ENCODE measurements around the gene TCTN1. TPM values are rescaled to one million over a fixed set of nuclear protein-coding genes. Genes with fewer than 3 reads are reported as not detected.

The TCTN1 gene
- total and polyA plus RNA-seq, 9 of the 15 experiments (the other 6 are each of a cell fraction or from before 2014, with no cell fraction given), result 0.32 to 12.5 (median 4.0) TPM

DNA sequence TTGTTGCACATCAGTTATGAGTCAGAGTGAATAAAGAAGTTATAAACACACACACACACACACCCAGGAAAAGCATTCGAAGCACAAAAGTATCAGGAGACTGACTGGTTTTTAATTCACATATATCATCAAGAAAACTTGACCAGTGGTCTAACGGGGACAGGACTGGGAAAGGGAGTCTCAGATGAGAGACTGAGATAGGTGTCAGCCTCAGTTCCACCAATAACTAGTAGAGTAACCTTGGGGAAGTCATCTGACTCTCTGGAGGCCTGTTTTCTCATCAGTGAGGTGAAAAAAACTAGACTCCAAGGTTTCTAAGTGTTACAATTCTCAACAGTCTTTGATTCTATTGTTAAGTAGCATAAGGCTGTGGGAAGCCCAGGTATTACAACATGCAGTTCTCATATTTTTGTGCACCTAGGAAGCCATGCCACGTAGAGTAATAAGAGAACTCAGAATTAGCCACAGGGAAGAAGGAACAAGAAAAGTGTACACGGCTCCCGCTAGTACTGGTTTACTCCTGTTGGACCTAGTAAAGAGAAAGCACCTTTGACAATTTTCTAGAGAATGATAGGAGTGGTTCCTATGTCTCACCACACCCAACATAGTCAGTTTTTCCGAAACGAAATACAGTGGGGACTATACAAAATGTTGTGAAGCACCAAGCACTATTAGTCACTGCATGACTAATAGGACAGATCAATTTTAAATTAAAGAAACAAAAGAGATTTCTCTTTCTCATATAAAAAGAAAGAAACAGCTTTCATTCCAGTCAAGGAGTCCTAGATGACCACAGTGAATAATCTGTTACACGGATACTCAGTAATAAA lies 35.9 kb upstream of the TCTN1 start (continued):
- TF ChIP-seq, protein P1, sequence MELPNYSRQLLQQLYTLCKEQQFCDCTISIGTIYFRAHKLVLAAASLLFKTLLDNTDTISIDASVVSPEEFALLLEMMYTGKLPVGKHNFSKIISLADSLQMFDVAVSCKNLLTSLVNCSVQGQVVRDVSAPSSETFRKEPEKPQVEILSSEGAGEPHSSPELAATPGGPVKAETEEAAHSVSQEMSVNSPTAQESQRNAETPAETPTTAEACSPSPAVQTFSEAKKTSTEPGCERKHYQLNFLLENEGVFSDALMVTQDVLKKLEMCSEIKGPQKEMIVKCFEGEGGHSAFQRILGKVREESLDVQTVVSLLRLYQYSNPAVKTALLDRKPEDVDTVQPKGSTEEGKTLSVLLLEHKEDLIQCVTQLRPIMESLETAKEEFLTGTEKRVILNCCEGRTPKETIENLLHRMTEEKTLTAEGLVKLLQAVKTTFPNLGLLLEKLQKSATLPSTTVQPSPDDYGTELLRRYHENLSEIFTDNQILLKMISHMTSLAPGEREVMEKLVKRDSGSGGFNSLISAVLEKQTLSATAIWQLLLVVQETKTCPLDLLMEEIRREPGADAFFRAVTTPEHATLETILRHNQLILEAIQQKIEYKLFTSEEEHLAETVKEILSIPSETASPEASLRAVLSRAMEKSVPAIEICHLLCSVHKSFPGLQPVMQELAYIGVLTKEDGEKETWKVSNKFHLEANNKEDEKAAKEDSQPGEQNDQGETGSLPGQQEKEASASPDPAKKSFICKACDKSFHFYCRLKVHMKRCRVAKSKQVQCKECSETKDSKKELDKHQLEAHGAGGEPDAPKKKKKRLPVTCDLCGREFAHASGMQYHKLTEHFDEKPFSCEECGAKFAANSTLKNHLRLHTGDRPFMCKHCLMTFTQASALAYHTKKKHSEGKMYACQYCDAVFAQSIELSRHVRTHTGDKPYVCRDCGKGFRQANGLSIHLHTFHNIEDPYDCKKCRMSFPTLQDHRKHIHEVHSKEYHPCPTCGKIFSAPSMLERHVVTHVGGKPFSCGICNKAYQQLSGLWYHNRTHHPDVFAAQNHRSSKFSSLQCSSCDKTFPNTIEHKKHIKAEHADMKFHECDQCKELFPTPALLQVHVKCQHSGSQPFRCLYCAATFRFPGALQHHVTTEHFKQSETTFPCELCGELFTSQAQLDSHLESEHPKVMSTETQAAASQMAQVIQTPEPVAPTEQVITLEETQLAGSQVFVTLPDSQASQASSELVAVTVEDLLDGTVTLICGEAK (IDR thresholded peaks at IDR 0.05), result no peak
- TF ChIP-seq, protein P1 (CRISPR knock-in tag; IDR thresholded peaks at IDR 0.05), result no peak
- TF ChIP-seq NCOR1 (IDR thresholded peaks at IDR 0.05) (no peak), FOXK2 (conservative IDR thresholded peaks at IDR 0.05 in 1 of 2, IDR thresholded peaks at IDR 0.05 in 1 of 2; ENCODE audit: low read depth in 2 of 2) (no peak), SRSF3 (IDR thresholded peaks at IDR 0.05; ENCODE audit: insufficient read depth, low read length) (no peak), MEF2A (IDR thresholded peaks at IDR 0.05; ENCODE audit: control insufficient read depth, low read depth, low read length) (no peak), HDAC6 (IDR thresholded peaks at IDR 0.05; ENCODE audit: low read depth, low read length) (no peak)
- TF ChIP-seq, protein P2, sequence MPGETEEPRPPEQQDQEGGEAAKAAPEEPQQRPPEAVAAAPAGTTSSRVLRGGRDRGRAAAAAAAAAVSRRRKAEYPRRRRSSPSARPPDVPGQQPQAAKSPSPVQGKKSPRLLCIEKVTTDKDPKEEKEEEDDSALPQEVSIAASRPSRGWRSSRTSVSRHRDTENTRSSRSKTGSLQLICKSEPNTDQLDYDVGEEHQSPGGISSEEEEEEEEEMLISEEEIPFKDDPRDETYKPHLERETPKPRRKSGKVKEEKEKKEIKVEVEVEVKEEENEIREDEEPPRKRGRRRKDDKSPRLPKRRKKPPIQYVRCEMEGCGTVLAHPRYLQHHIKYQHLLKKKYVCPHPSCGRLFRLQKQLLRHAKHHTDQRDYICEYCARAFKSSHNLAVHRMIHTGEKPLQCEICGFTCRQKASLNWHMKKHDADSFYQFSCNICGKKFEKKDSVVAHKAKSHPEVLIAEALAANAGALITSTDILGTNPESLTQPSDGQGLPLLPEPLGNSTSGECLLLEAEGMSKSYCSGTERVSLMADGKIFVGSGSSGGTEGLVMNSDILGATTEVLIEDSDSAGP (CRISPR knock-in tag; IDR thresholded peaks at IDR 0.05), result no peak
